Stomach (tissue), 9 donors: ENCODE measurements around the gene CACFD1. TPM values are rescaled to one million over a fixed set of nuclear protein-coding genes. Genes with fewer than 3 reads are reported as not detected.
A peak's percentile ranks its signal among the peaks of the same experiment; 100 is the strongest.

ENCODE experiments used
- DNase-seq, 2 donors: peaks; one replicate each; pipeline versions ENCODE4 v3.0.0 to v3.0.0-alpha.2; 2013 to 2019
- H3K27ac ChIP-seq, 5 donors: fragments of 200-600 bp in 4 of 5; sonication (generic) in 4 of 5; one replicate each; pipeline ENCODE4 v1.5.1; 2013 to 2019; ENCODE audit warnings: mild to moderate bottlenecking in 1 of 5, moderate library complexity in 1 of 5
- H3K27me3 ChIP-seq, 3 donors: fragments of 200-600 bp; sonication (generic); one replicate each; pipeline ENCODE4 v1.5.1; 2017 to 2019; ENCODE audit warnings: mixed run types in 1 of 3
- H3K36me3 ChIP-seq, 4 donors: fragments of 200-600 bp; sonication (generic); 1 replicate in 3 of 4; 2 replicates in 1 of 4; pipeline ENCODE4 v1.5.1; 2016 to 2019
- H3K4me1 ChIP-seq, 4 donors: fragments of 200-600 bp; sonication (generic); one replicate each; pipeline ENCODE4 v1.5.1; 2016 to 2019
- H3K4me3 ChIP-seq, 4 donors: fragments of 200-600 bp; sonication (generic) in 3 of 4; one replicate each; pipeline ENCODE4 v1.5.1; 2016 to 2019; ENCODE audit warnings: mild to moderate bottlenecking in 1 of 4
- H3K9me3 ChIP-seq, 4 donors: fragments of 200-600 bp; sonication (generic); one replicate each; pipeline ENCODE4 v1.5.1; 2016 to 2019
- EP300 ChIP-seq: sonication (generic); formaldehyde crosslinking; IDR thresholded peaks from one replicate; pipeline ENCODE4 v1.6.1; 2017; ENCODE audit warnings: antibody characterized with exemption
- POLR2A ChIP-seq, 4 donors: fragments of 450-650 bp; IDR thresholded peaks; one replicate each; pipeline ENCODE4 v1.6.1; 2016; ENCODE audit warnings: antibody characterized with exemption in 4 of 4, control low read depth in 2 of 4, mild to moderate bottlenecking in 1 of 4, moderate library complexity in 1 of 4
- POLR2AphosphoS5 ChIP-seq, 3 donors: sonication (generic); formaldehyde crosslinking; IDR thresholded peaks; one replicate each; pipeline ENCODE4 v1.6.1; 2016; ENCODE audit warnings: antibody characterized with exemption in 3 of 3
- WGBS, 5 donors: extraction: QIAGEN DNeasy Blood & Tissue Kit in 3 of 5; methylation state at CpG; one replicate each; pipeline versions ENCODE4 v1.1.5 to v1.1.7; 2013 to 2018; 5-methylcytosine and 5-hydroxymethylcytosine counted together
- intact Hi-C: fragments of 100-400 bp; cut with DNase I; formaldehyde crosslinking; loops from one replicate; pipeline ENCODE4 v1.15.1; 2023; ENCODE audit warnings: low total_unique reads
- polyA plus RNA-seq, 3 donors: library from polyadenylated mRNA; stranded (reverse); fragments of 200-250 nt; gene quantifications; one replicate each; pipeline ENCODE4 v1.2.3, GENCODE V29; 2013
- total RNA-seq, 5 donors: library from RNA; depleted of rRNA; stranded (reverse); fragments of >200 nt; gene quantifications; one replicate each; pipeline versions ENCODE4 v1.1.0 to v1.2.3, GENCODE V29; 2014 to 2016
- TF ChIP-seq, protein P1 (sequence below), 7 experiments: fragments of 450-650 bp in 4 of 7; fragments of 200-600 bp in 3 of 7; sonication (generic) in 3 of 7; IDR thresholded peaks; one replicate each; pipeline ENCODE4 v1.5.1; 2016 to 2019; ENCODE audit warnings: antibody characterized with exemption in 7 of 7, control low read depth in 2 of 7, mild to moderate bottlenecking in 1 of 7
- donor health status: healthy with polysubstance abuse.
- donor health status: Bipolar disorder and iron deficiency.
- donor health status: healthy.

CACFD1 gene
- total and polyA plus RNA-seq, 8 donors, result 11.7 to 74.2 (median 22.5) TPM

DNA sequence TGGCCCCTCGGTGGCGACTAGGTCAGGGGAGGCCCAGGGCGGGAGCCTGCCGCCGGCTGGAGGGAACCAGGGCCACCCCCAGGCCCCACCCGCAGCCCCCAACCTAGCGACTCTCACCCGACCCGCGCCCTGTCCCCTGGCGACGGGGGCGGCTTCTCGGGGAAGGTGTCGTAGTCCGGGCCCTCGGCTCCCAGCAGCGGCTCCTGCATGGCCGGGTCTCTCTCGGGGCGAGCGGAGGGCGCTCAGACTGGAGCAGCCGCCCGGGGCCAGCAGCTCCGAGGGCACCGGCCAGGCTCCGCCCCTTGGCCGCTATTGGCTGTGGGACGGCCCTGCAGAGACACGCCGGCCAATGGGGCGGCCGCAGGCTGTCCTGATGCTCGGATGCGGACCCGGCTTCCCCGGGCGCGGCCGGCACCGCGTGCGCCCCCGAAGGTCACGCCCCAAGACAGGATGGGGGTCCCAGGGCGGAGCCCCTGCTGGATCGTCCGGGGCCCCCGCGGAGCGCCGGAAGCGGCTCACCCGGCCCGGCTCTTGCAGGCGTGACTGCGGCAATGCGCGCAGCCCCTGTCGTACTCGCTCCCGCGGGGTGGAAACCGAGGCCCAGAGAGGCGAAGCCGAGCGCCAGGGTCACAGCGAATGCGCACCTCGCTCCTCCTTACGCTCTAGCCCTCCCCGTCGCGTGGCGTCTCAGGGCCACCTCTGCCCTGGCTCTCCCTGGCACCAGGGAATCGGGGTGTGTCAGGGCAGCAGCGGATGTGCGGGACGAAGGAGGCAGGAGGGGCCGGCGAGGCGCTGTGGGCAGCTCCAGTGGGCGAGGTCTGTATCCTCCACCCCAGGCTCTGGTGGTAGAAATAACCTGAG, 19.3 kb downstream of the CACFD1 start, which contains the start of gene SLC2A6:
SLC2A6 (minus strand) TSS at position 249 of the 861 bp plus-strand sequence; CDS start at position 209, 40 bp downstream.
- peak within 1 kb of the TSS; percentile 54 to 64 (median 60) for H3K4me3 ChIP-seq
- peak within 1 kb of the TSS; percentile 47 to 77 (median 59) for H3K27ac ChIP-seq
- intact Hi-C loops, result no loop called here
- H3K36me3 ChIP-seq, result peaks cover 0 to 23% (median 2%) of the 10 kb centered on the region in 4 donors
- peaks cover 14 to 26% (median 22%) of the 10 kb centered on the region in 4 donors for H3K4me1 ChIP-seq
- TF ChIP-seq EP300, result no peak
- TF ChIP-seq POLR2AphosphoS5 (IDR thresholded peaks at IDR 0.05), result peak in 2 of 3 donors; percentile 45 to 47
- H3K9me3 ChIP-seq, result no peaks in the 10 kb centered on the region
- H3K27me3 ChIP-seq, result peaks cover 0 to 7% (median 0%) of the 10 kb centered on the region in 3 donors
- 0 to 2% (median 1%) methylated on average over 7 to 84 of the region's 84 CpGs for WGBS, 5 donors
- DNase-seq, result peak; percentile 90 to 95

DNA sequence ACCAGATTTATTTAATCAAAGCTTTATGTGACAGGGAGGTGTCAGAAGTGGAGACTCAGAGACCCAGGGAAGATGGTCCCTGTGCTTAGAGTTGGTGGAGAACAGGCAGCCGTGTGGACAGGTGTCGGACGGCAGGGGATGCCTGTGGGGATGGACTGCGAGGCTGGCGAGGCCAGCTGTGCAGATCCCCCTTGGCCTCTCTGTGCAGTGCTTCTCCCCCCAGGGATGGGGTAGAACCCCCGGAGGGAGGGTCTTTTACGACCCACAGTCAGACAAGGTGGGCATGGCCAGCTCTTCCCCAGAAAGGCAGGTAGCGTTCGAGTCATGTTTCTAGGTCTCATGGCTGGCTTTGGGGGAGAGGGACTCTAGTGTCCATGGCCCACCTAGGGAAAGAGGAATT, 23.8 kb downstream of the CACFD1 start:
- TF ChIP-seq POLR2A (IDR thresholded peaks at IDR 0.05), result no peak
- TF ChIP-seq, protein P1, sequence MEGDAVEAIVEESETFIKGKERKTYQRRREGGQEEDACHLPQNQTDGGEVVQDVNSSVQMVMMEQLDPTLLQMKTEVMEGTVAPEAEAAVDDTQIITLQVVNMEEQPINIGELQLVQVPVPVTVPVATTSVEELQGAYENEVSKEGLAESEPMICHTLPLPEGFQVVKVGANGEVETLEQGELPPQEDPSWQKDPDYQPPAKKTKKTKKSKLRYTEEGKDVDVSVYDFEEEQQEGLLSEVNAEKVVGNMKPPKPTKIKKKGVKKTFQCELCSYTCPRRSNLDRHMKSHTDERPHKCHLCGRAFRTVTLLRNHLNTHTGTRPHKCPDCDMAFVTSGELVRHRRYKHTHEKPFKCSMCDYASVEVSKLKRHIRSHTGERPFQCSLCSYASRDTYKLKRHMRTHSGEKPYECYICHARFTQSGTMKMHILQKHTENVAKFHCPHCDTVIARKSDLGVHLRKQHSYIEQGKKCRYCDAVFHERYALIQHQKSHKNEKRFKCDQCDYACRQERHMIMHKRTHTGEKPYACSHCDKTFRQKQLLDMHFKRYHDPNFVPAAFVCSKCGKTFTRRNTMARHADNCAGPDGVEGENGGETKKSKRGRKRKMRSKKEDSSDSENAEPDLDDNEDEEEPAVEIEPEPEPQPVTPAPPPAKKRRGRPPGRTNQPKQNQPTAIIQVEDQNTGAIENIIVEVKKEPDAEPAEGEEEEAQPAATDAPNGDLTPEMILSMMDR (IDR thresholded peaks at IDR 0.05), result no peak
- no peak for TF ChIP-seq EP300
- no peak for TF ChIP-seq POLR2AphosphoS5 (IDR thresholded peaks at IDR 0.05)
- intact Hi-C loops, result loop anchor here (10.0 kb wide), 1 partner anchor 299 kb away; no protein-coding TSS in a partner anchor

DNA sequence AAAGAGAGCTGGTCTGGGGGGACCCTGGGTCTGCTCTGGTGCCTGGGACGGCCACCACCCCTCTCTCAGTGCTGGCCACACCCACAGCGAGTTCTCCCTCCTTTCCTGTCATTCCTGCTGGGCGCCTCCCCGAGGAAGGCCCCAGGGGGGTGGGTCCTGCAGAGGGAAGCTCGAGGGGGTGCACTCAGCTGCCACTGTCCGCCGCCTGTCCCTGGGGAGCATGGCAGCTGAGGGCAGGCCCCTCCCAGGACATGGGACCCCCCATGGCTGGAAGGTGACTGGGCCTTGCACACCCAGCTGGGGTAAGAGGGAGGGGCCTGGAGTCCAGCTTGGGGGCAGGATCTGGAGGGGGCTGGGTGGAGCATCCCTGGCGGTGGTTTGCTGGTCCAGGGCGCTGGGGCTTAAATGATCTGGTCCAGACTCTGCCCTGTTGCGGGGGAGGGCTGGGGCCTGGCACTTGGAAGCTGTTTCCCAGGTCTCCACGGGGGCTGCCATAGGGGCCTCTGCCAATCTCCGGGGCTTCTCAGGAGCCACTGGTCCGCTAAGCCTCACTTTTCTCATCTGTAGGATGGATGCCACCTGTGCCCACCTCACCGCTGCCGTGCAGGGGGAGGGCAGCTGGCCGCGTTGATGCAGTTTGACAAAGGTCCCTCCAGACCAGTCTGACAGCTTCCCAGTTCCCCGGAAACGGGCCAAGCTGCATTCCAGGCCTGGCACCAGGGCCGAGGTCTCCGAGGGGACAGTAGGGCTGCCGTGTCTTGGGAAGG, 25.1 kb downstream of the CACFD1 start:
- Histone ChIP-seq H3K36me3 (no peaks in the 10 kb centered on the region), H3K4me3 (no peak overlapping the region), H3K4me1 (peaks cover 8 to 18% (median 18%) of the 10 kb centered on the region in 4 donors), H3K27ac (no peak overlapping the region), H3K9me3 (no peaks in the 10 kb centered on the region), H3K27me3 (peaks cover 0 to 29% (median 0%) of the 10 kb centered on the region in 3 donors)
- WGBS, 5 donors, result 38 to 48% (median 47%) methylated on average over 9 to 22 of the region's 22 CpGs
- DNase-seq, result peak; percentile 77 to 79
- TF ChIP-seq EP300 (no peak), POLR2A (IDR thresholded peaks at IDR 0.05) (no peak), POLR2AphosphoS5 (IDR thresholded peaks at IDR 0.05) (no peak)
- TF ChIP-seq, protein P1 (IDR thresholded peaks at IDR 0.05), result no peak
- intact Hi-C loops, result loop anchor here (5.0 to 10.0 kb wide), 2 partner anchors 78 to 300 kb away; no protein-coding TSS in a partner anchor

More for the DNA sequence above, 23.8 kb downstream of the CACFD1 start:
- Histone ChIP-seq H3K36me3 (no peaks in the 10 kb centered on the region), H3K4me3 (no peak overlapping the region), H3K9me3 (no peaks in the 10 kb centered on the region), H3K27me3 (peaks cover 0 to 34% (median 0%) of the 10 kb centered on the region in 3 donors), H3K27ac (no peak overlapping the region), H3K4me1 (peaks cover 17 to 30% (median 30%) of the 10 kb centered on the region in 4 donors)
- no peak for DNase-seq
- 87 to 92% (median 91%) methylated on average over 9 of the region's 9 CpGs for WGBS, 5 donors

DNA sequence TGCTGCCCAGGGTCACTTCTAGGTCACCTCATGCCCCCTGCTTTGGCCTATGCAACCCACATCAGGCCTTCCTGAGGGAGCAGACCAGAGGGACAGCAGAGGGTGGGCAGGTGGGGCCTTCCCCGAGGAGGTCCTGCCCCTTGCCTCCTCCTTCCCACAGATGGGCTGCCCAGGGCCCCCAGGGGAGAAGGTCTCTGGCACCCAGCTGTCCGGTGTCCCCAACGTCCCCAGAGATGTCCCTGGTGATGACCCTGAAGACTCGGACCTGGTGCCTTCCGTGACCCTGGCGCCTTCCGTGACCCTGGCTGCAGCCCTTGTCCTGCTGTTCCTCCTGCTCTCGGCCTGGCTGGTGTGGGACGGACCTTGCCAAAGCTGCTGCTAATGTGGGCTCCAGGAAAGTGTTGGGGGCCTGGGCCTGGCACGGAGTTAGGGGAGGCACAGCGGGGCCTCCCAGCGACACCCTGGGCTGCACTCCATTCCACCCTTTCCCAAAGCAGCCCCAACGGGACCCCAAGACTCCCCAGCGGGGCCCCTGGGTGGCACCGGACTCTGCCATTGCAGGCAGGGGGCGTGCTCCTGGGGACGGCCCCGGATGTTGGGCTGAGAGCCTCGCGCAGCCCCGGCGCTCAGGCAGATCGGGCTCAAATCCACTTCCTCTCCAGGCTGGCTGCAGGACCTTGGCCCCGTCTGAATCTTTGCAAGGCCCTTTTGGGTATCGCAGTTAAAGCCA, 25.9 kb downstream of the CACFD1 start:
- H3K4me3 ChIP-seq, result no peak overlapping the region
- no peak for DNase-seq
- H3K36me3 ChIP-seq, result no peaks in the 10 kb centered on the region
- peaks cover 0 to 37% (median 0%) of the 10 kb centered on the region in 3 donors for H3K27me3 ChIP-seq
- intact Hi-C loops, result loop anchor here (5.0 to 10.0 kb wide), 2 partner anchors 78 to 301 kb away; no protein-coding TSS in a partner anchor
- TF ChIP-seq POLR2AphosphoS5 (IDR thresholded peaks at IDR 0.05), result no peak
- peaks cover 8 to 17% (median 17%) of the 10 kb centered on the region in 4 donors for H3K4me1 ChIP-seq
- 37 to 62% (median 50%) methylated on average over 10 to 25 of the region's 25 CpGs for WGBS, 5 donors
- no peak overlapping the region for H3K27ac ChIP-seq
- H3K9me3 ChIP-seq, result no peaks in the 10 kb centered on the region
